Measurements from ENCODE around the gene FBN1. TPM values are rescaled to one million over a fixed set of nuclear protein-coding genes. Genes with fewer than 3 reads are reported as not detected.

Gene FBN1
- total RNA-seq, 2 donors from 2014 or later = 57.1 to 84.9 TPM

DNA sequence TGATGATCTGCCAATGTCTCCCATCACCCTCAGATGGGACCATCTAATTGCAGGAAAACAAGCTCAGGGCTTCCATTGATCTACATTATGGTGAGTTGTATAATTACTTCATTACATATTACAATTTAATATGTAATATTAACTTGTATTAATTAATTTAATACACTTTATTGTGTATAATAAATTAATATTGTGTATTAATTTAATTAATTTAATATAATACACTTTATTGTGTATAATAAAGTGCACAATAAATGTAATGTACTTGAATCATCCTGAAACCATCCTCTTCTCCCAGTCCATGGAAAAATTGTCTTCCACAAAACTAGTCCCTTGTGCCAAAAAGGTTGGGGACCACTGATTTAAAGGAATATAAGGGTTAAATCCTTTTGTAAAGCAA is 123.4 kb downstream of the FBN1 start:
- Histone ChIP-seq H3K36me3 (peaks cover 4% of the 10 kb centered on the region), H3K27ac (no peak overlapping the region), H3K27me3 (no peaks in the 10 kb centered on the region), H3K4me3 (no peak overlapping the region), H3K4me1 (no peaks in the 10 kb centered on the region), H3K9me3 (no peaks in the 10 kb centered on the region)
- no peak for DNase-seq (ENCODE audit: low spot score)
- TF ChIP-seq, protein P1, sequence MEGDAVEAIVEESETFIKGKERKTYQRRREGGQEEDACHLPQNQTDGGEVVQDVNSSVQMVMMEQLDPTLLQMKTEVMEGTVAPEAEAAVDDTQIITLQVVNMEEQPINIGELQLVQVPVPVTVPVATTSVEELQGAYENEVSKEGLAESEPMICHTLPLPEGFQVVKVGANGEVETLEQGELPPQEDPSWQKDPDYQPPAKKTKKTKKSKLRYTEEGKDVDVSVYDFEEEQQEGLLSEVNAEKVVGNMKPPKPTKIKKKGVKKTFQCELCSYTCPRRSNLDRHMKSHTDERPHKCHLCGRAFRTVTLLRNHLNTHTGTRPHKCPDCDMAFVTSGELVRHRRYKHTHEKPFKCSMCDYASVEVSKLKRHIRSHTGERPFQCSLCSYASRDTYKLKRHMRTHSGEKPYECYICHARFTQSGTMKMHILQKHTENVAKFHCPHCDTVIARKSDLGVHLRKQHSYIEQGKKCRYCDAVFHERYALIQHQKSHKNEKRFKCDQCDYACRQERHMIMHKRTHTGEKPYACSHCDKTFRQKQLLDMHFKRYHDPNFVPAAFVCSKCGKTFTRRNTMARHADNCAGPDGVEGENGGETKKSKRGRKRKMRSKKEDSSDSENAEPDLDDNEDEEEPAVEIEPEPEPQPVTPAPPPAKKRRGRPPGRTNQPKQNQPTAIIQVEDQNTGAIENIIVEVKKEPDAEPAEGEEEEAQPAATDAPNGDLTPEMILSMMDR (IDR thresholded peaks at IDR 0.05) = no peak

- TF ChIP-seq, protein P1 (IDR thresholded peaks at IDR 0.05) = no peak
- Histone ChIP-seq H3K27ac (no peak overlapping the region), H3K9me3 (no peaks in the 10 kb centered on the region), H3K36me3 (peaks cover 3% of the 10 kb centered on the region), H3K27me3 (no peaks in the 10 kb centered on the region), H3K4me1 (no peaks in the 10 kb centered on the region), H3K4me3 (no peak overlapping the region)
- no peak for DNase-seq (ENCODE audit: low spot score)
These were observed 124.9 kb downstream of the FBN1 start for GRCh38 chr15:48520376-48521155.

DNA sequence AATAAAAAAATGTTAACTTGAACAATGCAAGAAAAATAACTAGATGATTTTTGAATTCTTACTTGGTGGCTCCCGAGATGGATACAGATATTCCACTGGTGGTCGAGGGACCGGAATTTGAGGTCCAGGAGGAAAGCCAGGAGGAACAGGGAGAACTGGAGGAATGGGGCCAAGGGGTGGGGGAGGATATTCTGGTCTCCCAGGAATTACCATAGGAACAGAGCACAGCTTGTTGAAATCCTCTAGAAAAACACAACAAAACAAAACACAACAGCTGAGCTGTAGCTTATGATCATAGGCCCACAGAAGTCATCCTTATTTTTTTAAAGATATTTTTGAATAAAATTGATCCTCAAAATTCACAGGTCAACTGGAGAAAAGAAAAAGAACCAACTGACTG is 129.4 kb downstream of the FBN1 start:
- Histone ChIP-seq H3K27ac (no peak overlapping the region), H3K36me3 (peaks cover 26% of the 10 kb centered on the region), H3K9me3 (no peaks in the 10 kb centered on the region), H3K4me3 (no peak overlapping the region), H3K27me3 (no peaks in the 10 kb centered on the region), H3K4me1 (no peaks in the 10 kb centered on the region)
- no peak for DNase-seq (ENCODE audit: low spot score)
- TF ChIP-seq, protein P1 (IDR thresholded peaks at IDR 0.05) = no peak

DNA sequence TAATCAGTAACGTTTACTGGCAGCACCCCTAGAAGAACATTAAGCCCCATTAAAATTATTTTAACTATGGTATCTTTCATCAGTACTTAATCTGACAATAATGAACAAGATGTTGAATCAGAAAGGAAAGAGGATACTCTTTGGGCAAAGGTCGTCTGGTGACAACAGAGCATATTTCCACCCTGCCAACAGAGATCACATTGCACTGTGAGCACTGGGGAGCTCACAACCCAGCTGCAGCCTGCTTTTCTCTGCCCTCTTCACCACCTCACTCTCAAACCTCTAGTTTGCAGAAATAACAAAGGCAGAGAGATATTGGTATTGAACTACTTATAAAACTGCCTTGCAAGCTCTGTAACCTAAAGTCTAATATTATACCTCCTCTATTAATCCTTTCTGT is 130.0 kb downstream of the FBN1 start:
- DNase-seq (ENCODE audit: low spot score) = no peak

DNA sequence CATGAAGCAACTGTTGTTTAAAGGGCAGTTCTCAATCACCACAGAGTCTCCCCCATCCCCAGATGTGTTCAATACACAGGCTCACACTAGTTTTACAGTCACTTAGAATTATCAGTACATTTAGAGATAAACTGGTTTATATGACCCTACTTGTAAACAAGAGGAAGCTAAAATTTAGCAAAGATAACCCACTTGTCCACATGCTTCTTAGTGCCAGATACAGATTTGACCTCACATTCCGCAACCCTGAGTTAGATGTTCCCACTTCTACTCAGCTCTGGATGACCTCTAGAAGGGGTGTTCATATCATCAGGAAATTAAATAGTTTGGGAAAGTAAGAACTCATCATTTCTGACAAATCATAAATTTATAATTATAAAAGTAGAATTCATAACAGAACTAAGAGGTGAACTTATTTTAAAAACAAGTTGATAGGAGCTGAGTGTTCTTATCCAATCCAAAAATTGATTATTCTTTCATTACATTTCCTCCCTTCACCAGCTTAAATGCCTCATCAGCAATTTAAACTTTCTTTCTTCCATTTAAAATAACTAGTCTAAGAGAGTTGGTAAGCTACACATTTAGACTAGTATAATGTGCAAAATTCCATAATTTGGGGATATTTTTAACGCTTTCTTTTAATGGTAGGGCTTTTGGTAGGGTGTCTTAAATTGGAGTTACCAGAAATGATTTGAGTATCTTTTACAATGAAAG is 131.2 kb downstream of the FBN1 start:
- no peak for DNase-seq (ENCODE audit: low spot score)
- H3K36me3 ChIP-seq = peaks cover 32% of the 10 kb centered on the region
- H3K4me3 ChIP-seq = no peak overlapping the region
- no peaks in the 10 kb centered on the region for H3K4me1 ChIP-seq
- H3K27ac ChIP-seq = no peak overlapping the region
- TF ChIP-seq, protein P1 (IDR thresholded peaks at IDR 0.05) = no peak
- no peaks in the 10 kb centered on the region for H3K9me3 ChIP-seq
- H3K27me3 ChIP-seq = no peaks in the 10 kb centered on the region

More for the DNA sequence above, 130.0 kb downstream of the FBN1 start:
- Histone ChIP-seq H3K27me3 (no peaks in the 10 kb centered on the region), H3K4me3 (no peak overlapping the region), H3K36me3 (peaks cover 26% of the 10 kb centered on the region), H3K27ac (no peak overlapping the region), H3K4me1 (no peaks in the 10 kb centered on the region), H3K9me3 (no peaks in the 10 kb centered on the region)
- TF ChIP-seq, protein P1 (IDR thresholded peaks at IDR 0.05) = no peak

Measured in right atrium auricular region (tissue), 2 donors.